Measurements from ENCODE around the gene CSNK1A1.

GRCh38 chr5:149464796-149465489, 86.3 kb downstream of the CSNK1A1 start:
- TF ChIP-seq EP300 (IDR thresholded peaks at IDR 0.05) (no peak), POLR2A (IDR thresholded peaks at IDR 0.05) (no peak)
- TF ChIP-seq, protein P1, sequence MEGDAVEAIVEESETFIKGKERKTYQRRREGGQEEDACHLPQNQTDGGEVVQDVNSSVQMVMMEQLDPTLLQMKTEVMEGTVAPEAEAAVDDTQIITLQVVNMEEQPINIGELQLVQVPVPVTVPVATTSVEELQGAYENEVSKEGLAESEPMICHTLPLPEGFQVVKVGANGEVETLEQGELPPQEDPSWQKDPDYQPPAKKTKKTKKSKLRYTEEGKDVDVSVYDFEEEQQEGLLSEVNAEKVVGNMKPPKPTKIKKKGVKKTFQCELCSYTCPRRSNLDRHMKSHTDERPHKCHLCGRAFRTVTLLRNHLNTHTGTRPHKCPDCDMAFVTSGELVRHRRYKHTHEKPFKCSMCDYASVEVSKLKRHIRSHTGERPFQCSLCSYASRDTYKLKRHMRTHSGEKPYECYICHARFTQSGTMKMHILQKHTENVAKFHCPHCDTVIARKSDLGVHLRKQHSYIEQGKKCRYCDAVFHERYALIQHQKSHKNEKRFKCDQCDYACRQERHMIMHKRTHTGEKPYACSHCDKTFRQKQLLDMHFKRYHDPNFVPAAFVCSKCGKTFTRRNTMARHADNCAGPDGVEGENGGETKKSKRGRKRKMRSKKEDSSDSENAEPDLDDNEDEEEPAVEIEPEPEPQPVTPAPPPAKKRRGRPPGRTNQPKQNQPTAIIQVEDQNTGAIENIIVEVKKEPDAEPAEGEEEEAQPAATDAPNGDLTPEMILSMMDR (IDR thresholded peaks at IDR 0.05): no peak
